GM12878 (cell line): ENCODE data around the gene ZSCAN20. TPM values are rescaled to one million over a fixed set of nuclear protein-coding genes. Genes with fewer than 3 reads are reported as not detected.

ENCODE experiments used
- ATAC-seq: fragments of 200-7000 bp; cut with Tn5 transposase; 3 replicates; pipeline ENCODE4 v1.9.1; 2020; ENCODE audit warnings: mild to moderate bottlenecking, moderate library complexity
- BruUV-seq: library from RNA; stranded (reverse); fragments of 400-500 nt; replicated peaks from 2 replicates; lab custom pipeline; 2021; lab: Mats Ljungman, UMichigan
- CTCF ChIA-PET: fragments of 300-600 bp; sonication (Branson Sonifier 250); formaldehyde crosslinking; extraction: SDS; loops from one replicate; lab custom pipeline; 2021; ENCODE audit warnings: inconsistent platforms; lab: Yijun Ruan, JAX
- POLR2A ChIA-PET: fragments of 350-600 bp; formaldehyde crosslinking; extraction: SDS; loops from one replicate; lab custom pipeline; 2021; ENCODE audit warnings: inconsistent platforms; lab: Charles Lee
- RAD21 ChIA-PET: fragments of 300-600 bp; sonication (Branson Sonifier 250); formaldehyde crosslinking; loops from one replicate; lab custom pipeline; 2023; ENCODE audit warnings: antibody characterized with exemption; ENCODE audit not compliant: unreplicated experiment; lab: Charles Lee
- SMC1A ChIA-PET: fragments of 300-600 bp; sonication (Branson Sonifier 250); formaldehyde crosslinking; loops from one replicate; lab custom pipeline; 2023; ENCODE audit not compliant: unreplicated experiment, uncharacterized antibody; lab: Charles Lee
- DNase-seq: peaks from one replicate; pipeline ENCODE4 v3.0.0-alpha.2; 2011; ENCODE audit warnings: low read depth, low spot score
- FAIRE-seq: peaks from 3 replicates; lab custom pipeline; 2011; peaks lifted over from hg19 to GRCh38; lab: Jason Lieb, UNC
- H2AFZ ChIP-seq: 2 replicates; pipeline ENCODE4 v1.6.0; 2011; ENCODE audit warnings: low read depth, low read length, control low read depth; ENCODE audit not compliant: control insufficient read depth
- H3K27ac ChIP-seq: 2 replicates; pipeline ENCODE4 v1.5.1; 2011; ENCODE audit warnings: control low read depth; ENCODE audit not compliant: control insufficient read depth, insufficient read depth
- H3K27me3 ChIP-seq, 2 experiments: replicated peaks in 1 of 2; 2 replicates each; pipeline versions ENCODE4 v1.6.0 to v1.6.1; 2011; ENCODE audit warnings: low read length in 1 of 2; ENCODE audit not compliant: control insufficient read depth in 2 of 2, insufficient read depth in 2 of 2
- H3K36me3 ChIP-seq, 2 experiments: 2 replicates each; pipeline ENCODE4 v1.5.1; 2011; ENCODE audit warnings: low read length in 1 of 2; ENCODE audit not compliant: control insufficient read depth in 2 of 2, insufficient read depth in 2 of 2
- H3K4me1 ChIP-seq: 2 replicates; pipeline ENCODE4 v1.6.1; 2011; ENCODE audit warnings: mild to moderate bottlenecking, low read length, moderate library complexity, mixed read lengths; ENCODE audit not compliant: control insufficient read depth, insufficient read depth
- H3K4me2 ChIP-seq: 2 replicates; pipeline ENCODE4 v1.6.0; 2011; ENCODE audit warnings: control low read depth; ENCODE audit not compliant: control insufficient read depth, insufficient read depth
- H3K4me3 ChIP-seq: fragments of 200-600 bp; sonication (generic); 2 replicates; pipeline ENCODE4 v1.5.1; 2016
- H3K79me2 ChIP-seq: 2 replicates; pipeline ENCODE4 v1.6.0; 2011; ENCODE audit warnings: low read length; ENCODE audit not compliant: control insufficient read depth, insufficient read depth
- H3K9ac ChIP-seq: 2 replicates; pipeline ENCODE4 v1.8.0; 2011; ENCODE audit warnings: low read length, control low read depth, mixed read lengths; ENCODE audit not compliant: control insufficient read depth, insufficient read depth
- H3K9me3 ChIP-seq: replicated peaks from 3 replicates; pipeline ENCODE4 v1.5.1; 2011; ENCODE audit warnings: mild to moderate bottlenecking, low read length; ENCODE audit not compliant: control insufficient read depth, insufficient read depth
- H4K20me1 ChIP-seq: 2 replicates; pipeline ENCODE4 v1.6.0; 2011; ENCODE audit not compliant: control insufficient read depth, insufficient read depth
- CBFB ChIP-seq: IDR thresholded peaks from 2 replicates; pipeline ENCODE4 v1.6.1; 2016; ENCODE audit warnings: antibody characterized with exemption, low read depth
- CEBPB ChIP-seq, 2 experiments: fragments of 150-350 bp in 1 of 2; IDR thresholded peaks; 2 replicates each; pipeline ENCODE4 v1.6.1; 2012 to 2014; ENCODE audit warnings: low read depth in 2 of 2, low read length in 2 of 2, borderline replicate concordance in 1 of 2, inconsistent platforms in 1 of 2
- IKZF2 ChIP-seq, 2 experiments: fragments of 450-650 bp; IDR thresholded peaks; 2 replicates each; pipeline ENCODE4 v1.6.1; 2017; ENCODE audit warnings: mild to moderate bottlenecking in 2 of 2, moderate library complexity in 2 of 2
- IRF5 ChIP-seq: fragments of 450-650 bp; IDR thresholded peaks from 2 replicates; pipeline ENCODE4 v1.6.1; 2017; ENCODE audit warnings: borderline replicate concordance
- JUND ChIP-seq: IDR thresholded peaks from 2 replicates; pipeline ENCODE4 v1.6.1; 2012; ENCODE audit warnings: low read depth, mild to moderate bottlenecking, low read length, improper control_type of control experiment, moderate library complexity
- KDM1A ChIP-seq: fragments of 200-600 bp; sonication (generic); IDR thresholded peaks from 2 replicates; pipeline ENCODE4 v1.6.1; 2016; ENCODE audit warnings: borderline replicate concordance
- MEF2A ChIP-seq: IDR thresholded peaks from 2 replicates; pipeline ENCODE4 v1.6.1; 2011; ENCODE audit warnings: low read depth, mild to moderate bottlenecking, low read length, moderate library complexity; ENCODE audit not compliant: insufficient read depth
- NRF1 ChIP-seq: conservative IDR thresholded peaks from 2 replicates; pipeline ENCODE4 v1.6.1; 2011; ENCODE audit warnings: mild to moderate bottlenecking, low read depth, low read length, improper control_type of control experiment
- PAX5 ChIP-seq: IDR thresholded peaks from 2 replicates; pipeline ENCODE4 v1.6.1; 2011; ENCODE audit warnings: low read depth, low read length, borderline replicate concordance
- SRF ChIP-seq, 2 experiments: IDR thresholded peaks; 2 replicates each; pipeline ENCODE4 v1.6.1; 2011; ENCODE audit warnings: low read depth in 2 of 2, low read length in 2 of 2, mild to moderate bottlenecking in 1 of 2, moderate library complexity in 1 of 2
- TCF12 ChIP-seq: IDR thresholded peaks from 2 replicates; pipeline ENCODE4 v1.6.1; 2011; ENCODE audit warnings: low read depth, mild to moderate bottlenecking, low read length
- ZNF24 ChIP-seq: fragments of 450-650 bp; IDR thresholded peaks from 2 replicates; pipeline ENCODE4 v1.6.1; 2017; ENCODE audit warnings: antibody characterized with exemption, mild to moderate bottlenecking
- WGBS: methylation state at CpG from one replicate; pipeline ENCODE4 v1.1.6; 2016; ENCODE audit warnings: low lambda C conversion rate; ENCODE audit not compliant: insufficient replicate concordance, insufficient coverage; ENCODE audit errors: missing lambda C conversion rate; 5-methylcytosine and 5-hydroxymethylcytosine counted together
- in situ Hi-C: fragments of 300-500 bp; cut with MboI; formaldehyde crosslinking; loops from 9 replicates; pipeline ENCODE4 v1.14.3; 2018; ENCODE audit warnings: mixed read lengths
- intact Hi-C: fragments of 100-400 bp; cut with micrococcal nuclease; formaldehyde crosslinking; loops from one replicate; pipeline ENCODE4 v1.14.2; 2022; ENCODE audit not compliant: unreplicated experiment
- polyA plus RNA-seq, 11 experiments: library from polyadenylated mRNA; depleted of rRNA in 4 of 11; unstranded in 6 of 11; stranded (reverse) in 5 of 11; fragments of >200 nt; fragmentation: Nextera tagmentation in 4 of 11; fragmentation: Illumina TruSeq in 1 of 11; extraction: Ambion mirVana in 4 of 11; extraction: Trizol in 1 of 11; gene quantifications; 1 replicate in 1 of 11; 2 replicates in 10 of 11; pipeline versions ENCODE4 v1.2.1 to v1.2.3, GENCODE V29; 2011 to 2016; ENCODE audit warnings: inconsistent platforms in 2 of 11, missing spikeins in 2 of 11, low read depth in 1 of 11
- total RNA-seq, 4 experiments: library from RNA; depleted of rRNA in 3 of 4; stranded (reverse); fragments of >200 nt in 3 of 4; fragmentation: Illumina TruSeq in 1 of 4; extraction: Trizol in 1 of 4; gene quantifications; 2 replicates each; pipeline versions ENCODE4 v1.2.1 to v1.2.3, GENCODE V29; 2013 to 2021

ZSCAN20 gene
- total and polyA plus RNA-seq, 10 of the 15 experiments (the other 5 are each of a cell fraction or from before 2014, with no cell fraction given), result 0.35 to 5.1 (median 2.4) TPM

GRCh38 chr1:33438364-33439160, 33.9 kb upstream of the ZSCAN20 start (continued):
- TF ChIP-seq IRF5, result no peak
- TF ChIP-seq NRF1, result no peak
- no peak for TF ChIP-seq KDM1A
- no peak for TF ChIP-seq IKZF2 (IDR thresholded peaks at IDR 0.05)
- no peak for TF ChIP-seq PAX5
- no peak for TF ChIP-seq CBFB
- TF ChIP-seq TCF12, result no peak
- TF ChIP-seq SRF (IDR thresholded peaks at IDR 0.05; ENCODE audit: low read depth in 2 of 2, low read length in 2 of 2), result no peak
- TF ChIP-seq, all 136 proteins: peak for 0

DNA sequence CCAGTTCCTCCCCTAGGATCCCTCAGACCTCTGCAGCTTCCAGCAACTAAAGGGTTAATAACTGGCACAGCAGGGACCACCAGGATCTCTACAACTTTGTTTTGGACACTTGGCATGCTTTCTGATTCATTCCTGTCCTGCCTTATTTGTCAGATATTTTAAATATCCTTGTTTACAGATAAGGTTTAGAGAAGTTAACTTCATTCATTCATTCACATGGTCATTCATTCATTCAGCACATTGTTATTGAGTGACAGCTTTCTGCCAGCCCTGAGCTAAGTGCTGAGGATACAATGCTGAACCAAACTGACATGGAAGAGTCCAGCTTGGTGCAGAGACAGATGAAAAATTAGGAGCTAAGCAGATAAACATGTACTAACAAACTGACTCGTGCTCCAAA, 32.8 kb upstream of the ZSCAN20 start:
- ChIA-PET SMC1A (no interaction called here), RAD21 (no interaction called here), CTCF (interaction anchor here (1.5 to 2.0 kb wide), 2 partner anchors 32 to 144 kb away, joined by 3 to 7 read pairs; no protein-coding TSS in a partner anchor), POLR2A (no interaction called here)
- H3K27ac ChIP-seq, result no peak overlapping the region
- no peaks in the 10 kb centered on the region for H3K36me3 ChIP-seq
- FAIRE-seq, result no peak
- no peaks in the 10 kb centered on the region; the same call in 1 of the 2 replicates for H4K20me1 ChIP-seq
- peak; percentile 68 for TF ChIP-seq ZNF24
- TF ChIP-seq MEF2A, result no peak
- TF ChIP-seq CEBPB (IDR thresholded peaks at IDR 0.05; ENCODE audit: borderline replicate concordance in 1 of 2, low read depth in 2 of 2, low read length in 2 of 2), result no peak
- no peak for TF ChIP-seq JUND
- WGBS, result 0% methylated on average over 1 of the region's 1 CpG
- no peak for ATAC-seq
- H3K4me3 ChIP-seq, result no peak overlapping the region
- no peak overlapping the region for H3K9ac ChIP-seq
- BruUV-seq, result no TSS peak
- no peak overlapping the region for H2AFZ ChIP-seq
- H3K27me3 ChIP-seq, result peaks cover 5% of the 10 kb centered on the region in 2 experiments; a peak in 3 of 4 replicates
- in situ Hi-C loops, result no loop called here
- intact Hi-C loops, result no loop called here
- H3K9me3 ChIP-seq, result no peaks in the 10 kb centered on the region; the same call in 1 of the 3 replicates
- no peak overlapping the region for H3K4me2 ChIP-seq
- H3K79me2 ChIP-seq, result no peaks in the 10 kb centered on the region
- no peak for DNase-seq
- H3K4me1 ChIP-seq, result no peaks in the 10 kb centered on the region
